Fibroblast of lung (primary cell): ENCODE data around the gene CBLC. TPM values are rescaled to one million over a fixed set of nuclear protein-coding genes. Genes with fewer than 3 reads are reported as not detected.

Experiments
- DNase-seq, 2 donors: peaks; one replicate each; pipeline versions ENCODE4 v3.0.0 to v3.0.0-alpha.2; 2010; ENCODE audit warnings: low read depth in 2 of 2
- H2AFZ ChIP-seq: 2 replicates; pipeline ENCODE4 v1.5.1; 2012; ENCODE audit warnings: low read length, control low read depth, inconsistent platforms
- H3K27ac ChIP-seq: 2 replicates; pipeline ENCODE4 v1.5.1; 2011; ENCODE audit warnings: low read length, control low read depth; ENCODE audit not compliant: insufficient read depth
- H3K27me3 ChIP-seq: 2 replicates; pipeline ENCODE4 v1.5.1; 2011; ENCODE audit warnings: mild to moderate bottlenecking, low read length; ENCODE audit not compliant: control insufficient read depth, insufficient read depth
- H3K36me3 ChIP-seq: 2 replicates; pipeline ENCODE4 v1.5.1; 2011; ENCODE audit warnings: low read length; ENCODE audit not compliant: control insufficient read depth, insufficient read depth
- H3K4me1 ChIP-seq: 2 replicates; pipeline ENCODE4 v1.5.1; 2011; ENCODE audit warnings: low read length; ENCODE audit not compliant: control insufficient read depth, insufficient read depth; ENCODE audit errors: extremely low read depth
- H3K4me2 ChIP-seq: 2 replicates; pipeline ENCODE4 v1.5.1; 2011; ENCODE audit warnings: low read length, control low read depth; ENCODE audit not compliant: insufficient read depth; ENCODE audit errors: extremely low read depth
- H3K4me3 ChIP-seq, 4 experiments: fragments of 200-600 bp in 1 of 4; sonication (generic) in 1 of 4; replicated peaks in 1 of 4; 2 replicates each; pipeline ENCODE4 v1.5.1; 2011 to 2016; ENCODE audit warnings: low read length in 4 of 4, low read depth in 3 of 4, mild to moderate bottlenecking in 3 of 4, control low read depth in 2 of 4, inconsistent platforms in 1 of 4, mixed read lengths in 1 of 4; ENCODE audit not compliant: insufficient read depth in 1 of 4; ENCODE audit errors: control extremely low read depth in 1 of 4
- H3K79me2 ChIP-seq: 2 replicates; pipeline ENCODE4 v1.5.1; 2012; ENCODE audit warnings: mild to moderate bottlenecking, low read length, inconsistent platforms; ENCODE audit not compliant: control insufficient read depth, insufficient read depth
- H3K9ac ChIP-seq: 2 replicates; pipeline ENCODE4 v1.5.1; 2011; ENCODE audit warnings: mild to moderate bottlenecking, low read length, control low read depth; ENCODE audit not compliant: insufficient read depth
- H3K9me3 ChIP-seq: 2 replicates; pipeline ENCODE4 v1.5.1; 2012; ENCODE audit warnings: low read depth, low read length; ENCODE audit not compliant: control insufficient read depth, insufficient read depth
- H4K20me1 ChIP-seq: 2 replicates; pipeline ENCODE4 v1.5.1; 2011; ENCODE audit warnings: low read length; ENCODE audit not compliant: control insufficient read depth, insufficient read depth; ENCODE audit errors: extremely low read depth
- EZH2 ChIP-seq: IDR thresholded peaks from 2 replicates; pipeline ENCODE4 v1.5.1; 2012; ENCODE audit warnings: low read length, control low read depth, mild to moderate bottlenecking; ENCODE audit errors: missing control alignments
- polyA plus RNA-seq, 2 donors: library from polyadenylated mRNA; depleted of rRNA in 1 of 2; stranded (reverse) in 1 of 2; unstranded in 1 of 2; fragments of >200 nt; gene quantifications; 2 replicates each; pipeline ENCODE4 v1.2.1, GENCODE V29; 2011 to 2012; ENCODE audit warnings: missing spikeins in 1 of 2
- total RNA-seq: library from RNA; depleted of rRNA; stranded (reverse); fragments of >200 nt; gene quantifications from 2 replicates; pipeline ENCODE4 v1.2.1, GENCODE V29; 2014
- TF ChIP-seq, protein P1 (sequence below), 2 donors: IDR thresholded peaks in 1 of 2; conservative IDR thresholded peaks in 1 of 2; 1 replicate in 1 of 2; 2 replicates in 1 of 2; pipeline ENCODE4 v1.5.1; 2011 to 2012; ENCODE audit warnings: low read length in 2 of 2, control low read depth in 1 of 2, inconsistent platforms in 1 of 2, low read depth in 1 of 2, mild to moderate bottlenecking in 1 of 2

CBLC gene
- total and polyA plus RNA-seq, 2 donors (not counting 1 experiment from before 2014, with no cell fraction given) = 0.33 TPM; not detected in 1

DNA sequence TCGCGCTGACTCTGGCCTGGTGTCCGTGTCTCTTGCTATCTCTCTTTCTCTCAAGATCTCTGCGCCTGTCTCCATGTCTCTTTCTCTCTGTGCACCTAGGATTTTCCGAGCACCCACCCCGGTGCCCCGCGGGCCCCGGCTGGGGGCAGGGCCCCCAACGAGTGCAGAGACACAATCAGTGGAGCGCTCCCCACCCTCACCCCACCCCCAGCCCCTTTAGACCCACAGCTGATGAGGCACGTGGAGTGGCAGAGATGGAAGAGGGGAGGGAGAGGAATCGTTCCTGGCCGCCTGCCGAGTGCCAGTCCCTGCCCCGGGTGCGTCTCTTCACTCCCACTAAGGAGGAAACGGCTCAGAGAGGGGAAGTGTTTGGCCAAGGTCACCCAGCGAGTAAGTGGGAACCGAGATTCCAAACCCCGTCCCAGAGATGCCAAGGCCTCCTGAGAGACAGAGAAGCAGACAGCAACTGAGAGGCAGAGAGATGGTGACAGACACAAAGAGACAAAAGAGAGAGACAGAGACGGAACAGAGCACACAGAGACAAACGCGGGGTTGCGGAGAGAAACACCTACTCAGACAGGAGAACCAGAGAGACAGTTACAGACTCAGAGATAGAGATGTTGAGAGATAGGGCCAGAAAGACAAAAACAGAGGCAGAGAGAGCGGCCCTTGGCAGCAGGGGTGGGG lies 29.8 kb upstream of the CBLC start:
- peak overlapping the region; percentile 53 for H3K9ac ChIP-seq
- peak overlapping the region; percentile 87 for H3K4me2 ChIP-seq
- no peaks in the 10 kb centered on the region for H3K27me3 ChIP-seq
- peak overlapping the region; percentile 29 to 60 (median 46) for H3K4me3 ChIP-seq
- H4K20me1 ChIP-seq = no peaks in the 10 kb centered on the region
- H3K79me2 ChIP-seq = peaks cover 41% of the 10 kb centered on the region
- H3K4me1 ChIP-seq = peaks cover 39% of the 10 kb centered on the region
- TF ChIP-seq EZH2 = no peak
- TF ChIP-seq, protein P1, sequence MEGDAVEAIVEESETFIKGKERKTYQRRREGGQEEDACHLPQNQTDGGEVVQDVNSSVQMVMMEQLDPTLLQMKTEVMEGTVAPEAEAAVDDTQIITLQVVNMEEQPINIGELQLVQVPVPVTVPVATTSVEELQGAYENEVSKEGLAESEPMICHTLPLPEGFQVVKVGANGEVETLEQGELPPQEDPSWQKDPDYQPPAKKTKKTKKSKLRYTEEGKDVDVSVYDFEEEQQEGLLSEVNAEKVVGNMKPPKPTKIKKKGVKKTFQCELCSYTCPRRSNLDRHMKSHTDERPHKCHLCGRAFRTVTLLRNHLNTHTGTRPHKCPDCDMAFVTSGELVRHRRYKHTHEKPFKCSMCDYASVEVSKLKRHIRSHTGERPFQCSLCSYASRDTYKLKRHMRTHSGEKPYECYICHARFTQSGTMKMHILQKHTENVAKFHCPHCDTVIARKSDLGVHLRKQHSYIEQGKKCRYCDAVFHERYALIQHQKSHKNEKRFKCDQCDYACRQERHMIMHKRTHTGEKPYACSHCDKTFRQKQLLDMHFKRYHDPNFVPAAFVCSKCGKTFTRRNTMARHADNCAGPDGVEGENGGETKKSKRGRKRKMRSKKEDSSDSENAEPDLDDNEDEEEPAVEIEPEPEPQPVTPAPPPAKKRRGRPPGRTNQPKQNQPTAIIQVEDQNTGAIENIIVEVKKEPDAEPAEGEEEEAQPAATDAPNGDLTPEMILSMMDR (conservative IDR thresholded peaks at IDR 0.05 in 1 of 2, IDR thresholded peaks at IDR 0.05 in 1 of 2; ENCODE audit: low read depth in 1 of 2, low read length in 2 of 2) = no peak
- H3K36me3 ChIP-seq = peaks cover 16% of the 10 kb centered on the region
- DNase-seq = peak; percentile 70 to 73
- peak overlapping the region; percentile 89 for H3K27ac ChIP-seq
- no peaks in the 10 kb centered on the region for H3K9me3 ChIP-seq
- no peak overlapping the region for H2AFZ ChIP-seq

DNA sequence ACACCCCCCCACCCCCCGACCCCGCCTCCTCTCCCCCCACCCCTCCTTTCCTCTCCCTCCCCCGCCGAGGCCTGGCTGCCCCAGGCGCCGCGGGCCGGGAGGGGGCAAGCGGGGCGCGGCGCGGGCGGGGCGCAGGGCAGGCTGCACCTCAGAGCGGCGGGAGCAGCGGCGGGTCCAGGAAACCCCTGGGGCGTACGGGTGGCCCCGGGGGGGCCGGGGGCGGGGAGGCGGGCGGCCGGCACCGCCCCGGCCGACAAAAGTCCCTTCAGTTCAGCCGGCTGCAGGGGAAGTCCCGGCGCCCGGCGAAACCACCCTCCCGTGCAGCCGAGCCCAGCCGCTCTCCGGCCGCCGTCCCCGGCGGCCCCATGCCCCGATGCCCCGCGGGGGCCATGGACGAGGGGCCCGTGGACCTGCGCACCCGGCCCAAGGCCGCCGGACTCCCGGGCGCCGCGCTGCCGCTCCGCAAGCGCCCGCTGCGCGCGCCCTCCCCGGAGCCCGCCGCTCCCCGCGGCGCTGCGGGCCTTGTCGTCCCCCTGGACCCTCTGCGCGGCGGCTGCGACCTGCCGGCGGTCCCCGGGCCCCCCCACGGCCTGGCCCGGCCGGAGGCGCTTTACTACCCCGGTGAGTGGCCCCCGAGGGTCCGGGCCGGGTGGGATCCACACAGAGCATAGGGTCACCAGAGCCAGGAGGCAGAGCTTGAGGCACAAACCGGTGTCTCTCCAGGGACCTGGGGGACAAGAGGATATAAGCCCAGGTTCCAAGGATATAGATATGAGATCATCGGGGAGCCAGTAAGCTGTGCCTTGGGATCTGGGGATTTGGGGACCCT lies 29.1 kb upstream of the CBLC start, which contains the start of gene BCL3:
Gene BCL3, plus strand, starts transcription at position 283 of the 829 bp plus-strand sequence. Its CDS starts 83 bp downstream, at position 366.
- Histone ChIP-seq H3K36me3 (peaks cover 16% of the 10 kb centered on the region), H3K27ac (peak within 1 kb of the TSS; percentile 89), H3K4me3 (peak within 1 kb of the TSS; percentile 55 to 91 (median 83)), H3K9ac (peak within 1 kb of the TSS; percentile 84), H3K4me2 (peak within 1 kb of the TSS; percentile 98), H2AFZ (no peak within 1 kb of the TSS), H3K4me1 (peaks cover 41% of the 10 kb centered on the region), H3K79me2 (peaks cover 41% of the 10 kb centered on the region), H4K20me1 (no peaks in the 10 kb centered on the region), H3K9me3 (no peaks in the 10 kb centered on the region), H3K27me3 (no peaks in the 10 kb centered on the region)
- DNase-seq = peak in 1 of 2 donors; percentile 71
- TF ChIP-seq EZH2 = no peak
- TF ChIP-seq, protein P1 (conservative IDR thresholded peaks at IDR 0.05 in 1 of 2, IDR thresholded peaks at IDR 0.05 in 1 of 2; ENCODE audit: low read depth in 1 of 2, low read length in 2 of 2) = no peak

DNA sequence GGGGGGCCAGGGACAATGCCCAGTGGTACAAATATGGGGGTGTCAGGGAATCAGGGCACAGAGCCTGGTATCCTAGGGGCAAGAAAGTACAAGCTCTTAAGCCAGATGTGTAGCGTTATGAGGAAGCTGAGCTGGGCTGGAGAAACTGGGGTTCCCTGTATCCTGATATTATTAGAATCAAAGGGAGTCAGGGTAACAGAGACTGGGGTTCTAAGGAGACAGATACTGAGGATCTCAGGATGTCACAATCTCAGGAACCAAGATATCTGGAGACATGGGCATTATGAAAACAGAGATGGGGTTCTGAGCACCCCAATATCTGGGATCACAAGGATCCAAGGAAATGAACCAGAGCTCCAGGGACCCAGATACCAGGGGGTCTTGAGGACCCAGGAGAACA lies 28.4 kb upstream of the CBLC start:
- no peaks in the 10 kb centered on the region for H4K20me1 ChIP-seq
- H3K9me3 ChIP-seq = no peaks in the 10 kb centered on the region
- TF ChIP-seq, protein P1 (conservative IDR thresholded peaks at IDR 0.05 in 1 of 2, IDR thresholded peaks at IDR 0.05 in 1 of 2; ENCODE audit: low read depth in 1 of 2, low read length in 2 of 2) = no peak
- no peak for TF ChIP-seq EZH2
- peaks cover 16% of the 10 kb centered on the region for H3K36me3 ChIP-seq
- H3K27me3 ChIP-seq = no peaks in the 10 kb centered on the region
- no peak for DNase-seq
- H3K27ac ChIP-seq = peak overlapping the region; percentile 79
- H3K79me2 ChIP-seq = peaks cover 41% of the 10 kb centered on the region
- H2AFZ ChIP-seq = no peak overlapping the region
- H3K4me3 ChIP-seq = peak overlapping the region; percentile 55 to 91 (median 83)
- peaks cover 44% of the 10 kb centered on the region for H3K4me1 ChIP-seq
- peak overlapping the region; percentile 84 for H3K9ac ChIP-seq
- H3K4me2 ChIP-seq = peak overlapping the region; percentile 98
